Astrocyte (in vitro differentiated cells and primary cell): ENCODE measurements around the gene ZNF678.

Source experiments
- EZH2 ChIP-seq: IDR thresholded peaks from 2 replicates; pipeline ENCODE4 v1.6.1; 2012; ENCODE audit warnings: mild to moderate bottlenecking, low read length, inconsistent platforms; ENCODE audit not compliant: insufficient read depth
- TF ChIP-seq, protein P1 (sequence below): IDR thresholded peaks from 2 replicates; pipeline ENCODE4 v1.5.1; 2011; ENCODE audit warnings: low read depth, mild to moderate bottlenecking, inconsistent platforms, low read length, moderate library complexity; ENCODE audit not compliant: insufficient read depth

DNA sequence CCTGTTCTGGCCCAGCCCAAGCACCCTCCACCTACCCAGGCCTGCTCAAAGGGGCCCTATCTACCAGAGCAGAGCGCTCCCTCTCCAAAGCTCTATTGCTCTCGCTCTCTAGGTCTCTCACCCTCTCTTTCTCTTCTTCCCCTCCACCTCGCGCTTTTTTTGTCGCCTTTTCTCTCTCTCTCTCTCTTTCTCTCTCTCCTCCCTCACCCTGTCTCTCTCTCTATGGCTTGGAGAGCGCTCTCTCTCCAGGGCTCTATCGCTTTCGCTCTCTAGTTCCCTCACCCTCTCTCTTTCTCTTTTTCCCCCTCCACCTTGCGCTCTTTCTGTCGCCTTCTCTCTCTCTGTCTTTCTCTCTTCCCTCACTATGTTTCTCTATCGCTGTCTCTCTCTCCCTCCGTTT lies 3.4 kb upstream of the ZNF678 start:
- TF ChIP-seq, protein P1, sequence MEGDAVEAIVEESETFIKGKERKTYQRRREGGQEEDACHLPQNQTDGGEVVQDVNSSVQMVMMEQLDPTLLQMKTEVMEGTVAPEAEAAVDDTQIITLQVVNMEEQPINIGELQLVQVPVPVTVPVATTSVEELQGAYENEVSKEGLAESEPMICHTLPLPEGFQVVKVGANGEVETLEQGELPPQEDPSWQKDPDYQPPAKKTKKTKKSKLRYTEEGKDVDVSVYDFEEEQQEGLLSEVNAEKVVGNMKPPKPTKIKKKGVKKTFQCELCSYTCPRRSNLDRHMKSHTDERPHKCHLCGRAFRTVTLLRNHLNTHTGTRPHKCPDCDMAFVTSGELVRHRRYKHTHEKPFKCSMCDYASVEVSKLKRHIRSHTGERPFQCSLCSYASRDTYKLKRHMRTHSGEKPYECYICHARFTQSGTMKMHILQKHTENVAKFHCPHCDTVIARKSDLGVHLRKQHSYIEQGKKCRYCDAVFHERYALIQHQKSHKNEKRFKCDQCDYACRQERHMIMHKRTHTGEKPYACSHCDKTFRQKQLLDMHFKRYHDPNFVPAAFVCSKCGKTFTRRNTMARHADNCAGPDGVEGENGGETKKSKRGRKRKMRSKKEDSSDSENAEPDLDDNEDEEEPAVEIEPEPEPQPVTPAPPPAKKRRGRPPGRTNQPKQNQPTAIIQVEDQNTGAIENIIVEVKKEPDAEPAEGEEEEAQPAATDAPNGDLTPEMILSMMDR = no peak
- no peak for TF ChIP-seq EZH2
